OCI-LY3 (cell line): ENCODE data around the gene ZSWIM5.
A peak's percentile ranks its signal among the peaks of the same experiment; 100 is the strongest.

Experiments
- H2AFZ ChIP-seq: fragments of 200-600, 300-600 bp; shearing (Covaris generic); 2 replicates; pipeline ENCODE4 v1.6.0; 2014; ENCODE audit warnings: antibody characterized with exemption, low read depth, low read length
- H3K27ac ChIP-seq: fragments of 200-600, 300-600 bp; sonication (generic); 2 replicates; pipeline ENCODE4 v1.5.1; 2014; ENCODE audit warnings: mild to moderate bottlenecking, low read length, moderate library complexity, mixed read lengths
- H3K27me3 ChIP-seq: fragments of 200-600, 300-600 bp; sonication (generic); 2 replicates; pipeline ENCODE4 v1.6.1; 2014; ENCODE audit warnings: low read depth, low read length, mixed read lengths
- H3K36me3 ChIP-seq: fragments of 200-600, 300-600 bp; sonication (generic); replicated peaks from 2 replicates; pipeline ENCODE3; 2014; ENCODE audit warnings: low read depth, low read length, mixed read lengths
- H3K4me1 ChIP-seq: fragments of 300-600, 200-600 bp; sonication (generic); 2 replicates; pipeline ENCODE4 v1.6.1; 2014; ENCODE audit warnings: low read length, mixed read lengths
- H3K4me2 ChIP-seq: fragments of 200-600, 300-600 bp; sonication (generic); 2 replicates; pipeline ENCODE4 v1.6.1; 2014; ENCODE audit warnings: low read length, mixed read lengths
- H3K4me3 ChIP-seq: fragments of 300-600, 200-600 bp; sonication (generic); 2 replicates; pipeline ENCODE4 v1.5.1; 2014; ENCODE audit warnings: antibody characterized with exemption, mild to moderate bottlenecking, low read length, moderate library complexity
- H3K79me2 ChIP-seq: fragments of 300-600, 200-600 bp; shearing (Covaris generic); 2 replicates; pipeline ENCODE4 v1.6.1; 2014; ENCODE audit warnings: mild to moderate bottlenecking, low read length, mixed read lengths
- H3K9ac ChIP-seq: fragments of 300-600, 200-600 bp; shearing (Covaris generic); 2 replicates; pipeline ENCODE4 v1.6.0; 2014; ENCODE audit warnings: mild to moderate bottlenecking, low read length, moderate library complexity
- H3K9me3 ChIP-seq: fragments of 200-600, 300-600 bp; shearing (Covaris generic); 2 replicates; pipeline ENCODE4 v1.6.1; 2014; ENCODE audit warnings: low read length, mixed read lengths; ENCODE audit not compliant: insufficient read depth
- H4K20me1 ChIP-seq: fragments of 200-600, 300-600 bp; sonication (generic); 2 replicates; pipeline ENCODE4 v1.6.1; 2016; ENCODE audit warnings: low read length, mixed read lengths; ENCODE audit not compliant: insufficient read depth
- EZH2phosphoT487 ChIP-seq: fragments of 200-600 bp; shearing (Covaris generic); IDR thresholded peaks from 2 replicates; pipeline ENCODE4 v1.6.1; 2018; ENCODE audit warnings: antibody characterized with exemption, mixed run types, low read depth
- TF ChIP-seq, protein P1 (sequence below): fragments of 200-600, 300-600 bp; sonication (generic); IDR thresholded peaks from 2 replicates; pipeline ENCODE4 v1.5.1; 2014; ENCODE audit warnings: antibody characterized with exemption, low read length, low read depth

The ZSWIM5 gene

DNA sequence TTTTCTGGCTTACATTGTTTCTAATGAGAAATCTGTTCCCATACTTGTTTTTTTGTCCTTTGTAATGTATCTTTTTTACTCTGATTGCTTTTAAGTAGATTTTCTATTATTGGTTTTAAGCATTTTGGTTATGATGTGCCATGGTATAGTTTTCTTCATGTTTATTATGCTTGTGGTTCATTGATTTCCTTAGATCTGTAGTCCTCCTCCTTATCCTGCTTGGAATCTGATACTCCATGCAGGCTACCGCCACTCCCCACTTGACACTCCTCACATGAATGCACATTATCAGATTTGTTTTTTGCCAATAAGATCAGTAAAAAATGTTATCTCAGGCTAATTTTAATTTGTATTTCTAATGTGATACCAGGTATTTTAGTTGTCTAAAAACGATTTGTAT is 173.6 kb downstream of the ZSWIM5 start:
- Histone ChIP-seq H3K9ac (no peak overlapping the region), H3K27ac (no peak overlapping the region), H3K9me3 (no peaks in the 10 kb centered on the region), H4K20me1 (no peaks in the 10 kb centered on the region), H3K4me1 (peaks cover 9% of the 10 kb centered on the region; the same call in 1 of the 2 replicates), H3K4me3 (no peak overlapping the region), H3K4me2 (no peak overlapping the region), H3K36me3 (no peaks in the 10 kb centered on the region), H3K27me3 (no peaks in the 10 kb centered on the region), H3K79me2 (no peaks in the 10 kb centered on the region), H2AFZ (no peak overlapping the region)
- no peak for TF ChIP-seq EZH2phosphoT487

DNA sequence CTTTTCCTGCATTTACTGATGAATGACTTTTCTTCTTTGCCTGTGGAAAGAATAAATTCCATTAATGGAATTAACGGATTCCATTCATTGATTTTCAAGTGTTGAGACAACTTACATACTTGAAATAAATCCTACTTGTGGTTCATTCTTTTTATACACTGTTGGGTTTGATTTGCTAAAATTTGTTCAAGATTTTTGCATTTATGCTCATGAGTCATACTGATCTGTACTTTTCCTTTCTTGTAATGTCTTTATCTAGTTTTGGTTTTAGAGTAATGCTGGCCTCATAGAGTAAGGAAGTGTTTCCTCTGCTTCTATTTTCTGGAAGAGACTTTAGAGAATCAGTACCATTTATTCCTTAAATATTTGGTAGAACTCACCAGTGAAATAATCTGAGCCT is 180.0 kb downstream of the ZSWIM5 start:
- Histone ChIP-seq H3K27ac (no peak overlapping the region), H3K79me2 (no peaks in the 10 kb centered on the region)
- TF ChIP-seq, protein P1, sequence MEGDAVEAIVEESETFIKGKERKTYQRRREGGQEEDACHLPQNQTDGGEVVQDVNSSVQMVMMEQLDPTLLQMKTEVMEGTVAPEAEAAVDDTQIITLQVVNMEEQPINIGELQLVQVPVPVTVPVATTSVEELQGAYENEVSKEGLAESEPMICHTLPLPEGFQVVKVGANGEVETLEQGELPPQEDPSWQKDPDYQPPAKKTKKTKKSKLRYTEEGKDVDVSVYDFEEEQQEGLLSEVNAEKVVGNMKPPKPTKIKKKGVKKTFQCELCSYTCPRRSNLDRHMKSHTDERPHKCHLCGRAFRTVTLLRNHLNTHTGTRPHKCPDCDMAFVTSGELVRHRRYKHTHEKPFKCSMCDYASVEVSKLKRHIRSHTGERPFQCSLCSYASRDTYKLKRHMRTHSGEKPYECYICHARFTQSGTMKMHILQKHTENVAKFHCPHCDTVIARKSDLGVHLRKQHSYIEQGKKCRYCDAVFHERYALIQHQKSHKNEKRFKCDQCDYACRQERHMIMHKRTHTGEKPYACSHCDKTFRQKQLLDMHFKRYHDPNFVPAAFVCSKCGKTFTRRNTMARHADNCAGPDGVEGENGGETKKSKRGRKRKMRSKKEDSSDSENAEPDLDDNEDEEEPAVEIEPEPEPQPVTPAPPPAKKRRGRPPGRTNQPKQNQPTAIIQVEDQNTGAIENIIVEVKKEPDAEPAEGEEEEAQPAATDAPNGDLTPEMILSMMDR, result no peak
- TF ChIP-seq EZH2phosphoT487, result no peak

DNA sequence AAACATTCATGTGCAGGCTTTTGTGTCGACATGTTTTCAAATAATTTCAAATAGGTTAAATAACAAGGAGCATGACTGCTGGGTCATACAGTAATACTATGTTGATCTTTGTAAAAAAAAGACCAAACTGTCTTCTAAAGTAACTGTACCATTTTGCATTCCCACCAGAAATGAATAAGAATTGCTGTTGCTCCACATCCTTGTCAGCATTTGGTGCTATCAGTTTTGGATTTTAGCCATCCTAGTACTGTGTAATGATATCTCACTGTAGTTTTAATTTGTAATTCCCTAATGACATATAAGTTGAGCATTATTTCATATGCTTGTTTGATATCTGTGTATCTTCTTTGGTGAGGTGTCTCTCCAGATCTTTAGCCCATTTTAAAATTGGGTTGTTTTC is 182.7 kb downstream of the ZSWIM5 start:
- H3K36me3 ChIP-seq, result no peaks in the 10 kb centered on the region
- no peaks in the 10 kb centered on the region for H4K20me1 ChIP-seq
- H3K9me3 ChIP-seq, result no peaks in the 10 kb centered on the region
- no peaks in the 10 kb centered on the region for H3K79me2 ChIP-seq
- no peaks in the 10 kb centered on the region for H3K4me1 ChIP-seq
- TF ChIP-seq, protein P1, result no peak
- no peak for TF ChIP-seq EZH2phosphoT487
- peaks cover 5% of the 10 kb centered on the region; the same call in 1 of the 2 replicates for H3K27me3 ChIP-seq
- no peak overlapping the region for H2AFZ ChIP-seq
- H3K27ac ChIP-seq, result no peak overlapping the region
- no peak overlapping the region for H3K4me2 ChIP-seq
- no peak overlapping the region for H3K4me3 ChIP-seq
- no peak overlapping the region for H3K9ac ChIP-seq

More for the DNA sequence above, 180.0 kb downstream of the ZSWIM5 start:
- Histone ChIP-seq H3K27me3 (peaks cover 5% of the 10 kb centered on the region; the same call in 1 of the 2 replicates), H3K36me3 (no peaks in the 10 kb centered on the region), H3K4me2 (no peak overlapping the region), H3K4me3 (no peak overlapping the region), H3K9me3 (no peaks in the 10 kb centered on the region), H3K9ac (no peak overlapping the region), H2AFZ (no peak overlapping the region), H4K20me1 (no peaks in the 10 kb centered on the region), H3K4me1 (no peaks in the 10 kb centered on the region)

DNA sequence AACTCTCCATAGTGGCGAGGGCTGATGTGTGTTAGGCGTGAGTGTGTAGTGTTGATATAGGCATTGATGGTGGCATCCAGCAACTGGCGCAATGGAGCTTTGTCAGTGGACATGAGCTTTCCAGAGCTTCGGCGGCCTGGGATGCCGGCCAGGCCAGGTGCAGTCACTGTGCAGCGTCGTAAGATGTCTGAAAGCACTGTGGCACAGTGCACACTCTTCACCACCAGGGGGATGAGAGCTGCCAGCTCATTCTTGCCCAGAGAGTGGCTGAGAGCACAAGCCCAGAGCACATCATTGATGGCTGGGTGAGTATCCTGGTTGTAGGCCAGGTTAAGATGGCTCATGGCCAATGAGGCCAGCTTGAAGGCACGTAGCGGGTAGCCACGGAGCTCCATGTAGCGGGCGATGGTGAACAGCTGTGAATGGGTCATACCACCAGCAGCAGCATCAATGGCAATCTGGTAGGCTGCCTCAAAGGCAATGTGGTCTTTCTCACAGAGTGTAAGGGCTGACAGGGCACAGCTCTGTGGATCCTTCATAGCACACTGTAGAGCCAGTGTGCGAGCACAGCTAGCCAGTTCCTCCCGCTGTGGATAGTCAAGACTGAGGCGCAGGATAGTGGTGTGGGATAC is 187.7 kb downstream of the ZSWIM5 start:
- H3K4me2 ChIP-seq, result peak overlapping the region; percentile 39
- no peaks in the 10 kb centered on the region for H4K20me1 ChIP-seq
- no peak overlapping the region for H3K9ac ChIP-seq
- H3K36me3 ChIP-seq, result no peaks in the 10 kb centered on the region
- H2AFZ ChIP-seq, result no peak overlapping the region
- no peak overlapping the region for H3K27ac ChIP-seq
- H3K79me2 ChIP-seq, result no peaks in the 10 kb centered on the region
- TF ChIP-seq EZH2phosphoT487, result no peak
- TF ChIP-seq, protein P1, result peak; percentile 60
- H3K27me3 ChIP-seq, result no peaks in the 10 kb centered on the region
- H3K9me3 ChIP-seq, result no peaks in the 10 kb centered on the region
- no peak overlapping the region for H3K4me3 ChIP-seq
- H3K4me1 ChIP-seq, result peaks cover 6% of the 10 kb centered on the region
